Chondrocyte (in vitro differentiated cells): ENCODE results near the gene BIVM. TPM values are rescaled to one million over a fixed set of nuclear protein-coding genes. Genes with fewer than 3 reads are reported as not detected.

Experiments used
- DNase-seq: peaks from one replicate; pipeline ENCODE4 v3.0.0; 2021; ENCODE audit warnings: mixed read lengths, low spot score
- H3K27ac Mint-ChIP-seq: one replicate; pipeline ENCODE4 v1.8.0; 2021; ENCODE audit warnings: mild to moderate bottlenecking, moderate library complexity, mixed read lengths; ENCODE audit not compliant: unreplicated experiment
- H3K27me3 Mint-ChIP-seq: 2 replicates; pipeline ENCODE4 v1.8.0; 2021; ENCODE audit warnings: low read depth, mixed read lengths
- H3K36me3 Mint-ChIP-seq: 2 replicates; pipeline ENCODE4 v1.8.0; 2021; ENCODE audit warnings: low read depth, mixed read lengths
- H3K4me1 Mint-ChIP-seq: 2 replicates; pipeline ENCODE4 v1.8.0; 2021; ENCODE audit warnings: low read depth, mild to moderate bottlenecking, mixed read lengths
- H3K4me3 Mint-ChIP-seq: one replicate; pipeline ENCODE4 v1.8.0; 2021; ENCODE audit warnings: mild to moderate bottlenecking, moderate library complexity, mixed read lengths; ENCODE audit not compliant: unreplicated experiment
- H3K9me3 Mint-ChIP-seq: 2 replicates; pipeline ENCODE4 v1.8.0; 2021; ENCODE audit warnings: low read depth, mixed read lengths
- CTCF ChIP-seq: fragments of 200-600 bp; sonication (generic); IDR thresholded peaks from 2 replicates; pipeline ENCODE4 v1.5.0; 2021; ENCODE audit warnings: antibody characterized with exemption, mild to moderate bottlenecking, moderate library complexity
- total RNA-seq: library from RNA; stranded (reverse); gene quantifications from 3 replicates; pipeline ENCODE4 v1.2.1, GENCODE V29; 2021

The BIVM gene
- total RNA-seq, 1 donor from 2014 or later, result 22.7 TPM

- no peaks in the 10 kb centered on the region for H3K27me3 Mint-ChIP-seq
Measured at GRCh38 chr13:102868366-102868936, 69.5 kb downstream of the BIVM start.

GRCh38 chr13:102869948-102870676 is 71.2 kb downstream of the BIVM start:
- H3K4me1 Mint-ChIP-seq, result peaks cover 17% of the 10 kb centered on the region
- no peak overlapping the region for H3K4me3 Mint-ChIP-seq
- H3K9me3 Mint-ChIP-seq, result no peaks in the 10 kb centered on the region
- DNase-seq, result no peak
- H3K27ac Mint-ChIP-seq, result peak overlapping the region; percentile 15
- no peak for TF ChIP-seq CTCF
- H3K27me3 Mint-ChIP-seq, result no peaks in the 10 kb centered on the region
- H3K36me3 Mint-ChIP-seq, result peaks cover 35% of the 10 kb centered on the region

More at GRCh38 chr13:102868366-102868936, 69.5 kb downstream of the BIVM start:
- Mint-ChIP-seq H3K36me3 (peaks cover 36% of the 10 kb centered on the region), H3K4me3 (no peak overlapping the region), H3K9me3 (no peaks in the 10 kb centered on the region), H3K4me1 (peaks cover 17% of the 10 kb centered on the region), H3K27ac (no peak overlapping the region)
- no peak for TF ChIP-seq CTCF
- no peak for DNase-seq

GRCh38 chr13:102870677-102871415 is 71.9 kb downstream of the BIVM start:
- Mint-ChIP-seq H3K36me3 (peaks cover 36% of the 10 kb centered on the region), H3K4me1 (peaks cover 17% of the 10 kb centered on the region), H3K4me3 (no peak overlapping the region), H3K9me3 (no peaks in the 10 kb centered on the region), H3K27me3 (no peaks in the 10 kb centered on the region), H3K27ac (peak overlapping the region; percentile 45)
- DNase-seq, result no peak
- peak; percentile 95 for TF ChIP-seq CTCF

DNA sequence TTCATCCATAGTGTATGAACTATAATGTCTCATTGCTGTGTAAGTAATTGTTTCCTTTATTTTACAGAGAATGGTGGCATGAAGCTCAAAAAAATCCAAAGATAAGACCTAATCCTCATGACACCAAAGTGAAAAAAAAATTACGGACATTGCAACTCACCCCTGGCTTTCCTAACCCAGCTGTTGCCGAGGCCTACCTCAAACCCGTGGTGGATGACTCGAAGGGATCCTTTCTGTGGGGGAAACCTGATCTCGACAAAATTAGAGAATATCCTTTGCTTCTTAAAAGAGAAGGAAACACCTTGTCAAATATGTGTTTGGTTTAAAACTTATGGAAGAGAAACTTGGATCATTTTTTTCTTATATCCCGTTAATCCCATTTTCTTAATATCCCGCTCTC is 73.2 kb downstream of the BIVM start:
- DNase-seq, result no peak
- H3K4me1 Mint-ChIP-seq, result peaks cover 17% of the 10 kb centered on the region
- no peak overlapping the region for H3K27ac Mint-ChIP-seq
- H3K9me3 Mint-ChIP-seq, result no peaks in the 10 kb centered on the region
- H3K27me3 Mint-ChIP-seq, result no peaks in the 10 kb centered on the region
- H3K4me3 Mint-ChIP-seq, result no peak overlapping the region
- TF ChIP-seq CTCF, result no peak
- peaks cover 42% of the 10 kb centered on the region for H3K36me3 Mint-ChIP-seq

GRCh38 chr13:102872531-102872930 is 73.6 kb downstream of the BIVM start:
- H3K27ac Mint-ChIP-seq, result no peak overlapping the region
- TF ChIP-seq CTCF, result no peak

More at GRCh38 chr13:102872531-102872930, 73.6 kb downstream of the BIVM start:
- Mint-ChIP-seq H3K9me3 (no peaks in the 10 kb centered on the region), H3K27me3 (no peaks in the 10 kb centered on the region), H3K4me1 (peaks cover 17% of the 10 kb centered on the region), H3K4me3 (no peak overlapping the region), H3K36me3 (peaks cover 40% of the 10 kb centered on the region)
- DNase-seq, result no peak
